HG03060 (cell line): Measurements from ENCODE around the gene FCF1.

Experiments
- ATAC-seq: cut with Tn5 transposase; IDR thresholded peaks from one replicate; pipeline ENCODE4 v1.9.1; 2021; ENCODE audit warnings: low read depth, moderate number of reproducible peaks; ENCODE audit not compliant: unreplicated experiment

Gene FCF1

GRCh38 chr14:74712499-74713394, at the start of gene FCF1, which contains the start of gene AREL1:
FCF1 (plus strand) TSS chr14:74713144; CDS start chr14:74713198, 54 bp downstream.
AREL1 (minus strand) TSS chr14:74713080; CDS start chr14:74685615, 27,465 bp downstream.
- ATAC-seq = peak; percentile 82

- ATAC-seq = no peak
These were observed 49.1 kb upstream of the FCF1 start for GRCh38 chr14:74663884-74664283.

DNA sequence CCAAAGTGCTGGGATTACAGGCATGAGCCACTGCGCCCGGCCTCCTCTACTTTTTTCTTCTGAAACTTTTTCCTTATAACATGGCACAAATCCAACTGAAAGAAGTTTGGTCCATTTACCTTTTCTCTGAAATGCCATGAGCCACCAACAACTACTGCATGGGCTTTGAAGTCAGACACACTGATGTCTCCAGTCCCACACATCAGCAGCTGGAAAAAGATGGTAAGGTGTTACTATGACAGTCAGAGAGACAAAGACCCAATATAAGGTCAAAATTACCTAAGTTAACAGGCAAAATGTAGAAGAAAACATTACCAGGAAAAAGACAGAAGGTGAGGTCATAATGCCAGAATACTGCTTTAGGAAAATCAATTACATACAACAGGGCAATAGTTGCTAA, 48.2 kb upstream of the FCF1 start:
- no peak for ATAC-seq

DNA sequence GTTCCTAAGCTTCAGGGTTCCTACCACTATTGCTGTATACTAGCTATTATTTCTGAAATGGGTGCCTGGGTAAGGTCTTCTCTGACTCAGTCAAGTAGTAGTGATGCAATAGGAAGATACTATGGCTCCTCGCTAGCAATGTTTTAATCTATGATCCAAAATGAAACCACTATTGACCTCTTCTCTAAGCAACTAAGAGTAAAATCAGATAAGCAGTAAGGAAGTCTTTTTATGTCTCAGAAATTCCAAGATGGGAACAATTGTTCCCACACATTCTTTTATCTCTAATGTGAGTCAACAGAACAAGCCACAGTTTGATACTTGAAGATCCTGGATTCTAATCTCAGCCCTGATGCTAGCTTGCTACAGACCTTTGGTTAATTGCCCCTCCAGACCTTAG, 45.2 kb upstream of the FCF1 start:
- ATAC-seq = no peak

DNA sequence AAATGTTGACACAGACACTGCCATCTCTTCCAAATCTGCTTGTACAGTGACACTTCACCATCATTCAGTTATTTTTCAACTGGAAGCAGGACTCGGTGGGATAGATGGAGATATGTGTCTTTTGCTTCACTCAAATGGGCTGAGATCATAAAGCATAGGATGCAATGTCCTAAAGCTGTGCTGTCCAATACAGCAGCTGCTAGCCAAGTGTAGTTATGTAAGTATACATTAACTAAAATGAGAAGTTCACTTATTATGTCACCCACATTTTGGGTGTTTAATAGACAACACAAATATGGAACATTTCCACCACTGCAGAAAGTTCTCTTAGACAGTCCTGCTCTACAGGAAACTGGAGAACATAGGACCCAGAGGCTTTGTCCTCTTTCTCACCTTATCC, 43.7 kb upstream of the FCF1 start:
- no peak for ATAC-seq

DNA sequence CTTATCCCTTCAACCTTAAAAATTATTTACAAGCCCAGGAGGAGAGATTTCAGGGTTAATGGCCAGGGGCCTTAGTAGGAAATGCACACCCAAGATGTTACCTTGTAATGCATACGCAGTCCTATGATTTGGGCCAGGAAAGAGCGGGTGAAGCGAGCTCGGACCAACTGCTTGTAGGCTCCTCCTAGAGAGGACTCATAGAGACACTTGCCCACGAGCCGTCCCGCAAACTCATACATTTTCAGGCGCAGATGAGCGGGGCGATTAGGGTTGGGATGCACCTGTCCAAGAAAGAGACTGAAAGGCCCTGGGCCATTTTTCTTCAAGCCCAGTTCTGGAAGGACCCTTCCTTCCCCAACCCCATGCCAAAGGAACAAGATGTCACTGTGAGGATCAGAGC, 43.1 kb upstream of the FCF1 start:
- ATAC-seq = no peak

- no peak for ATAC-seq
These were observed 42.1 kb upstream of the FCF1 start for GRCh38 chr14:74670726-74671411.

DNA sequence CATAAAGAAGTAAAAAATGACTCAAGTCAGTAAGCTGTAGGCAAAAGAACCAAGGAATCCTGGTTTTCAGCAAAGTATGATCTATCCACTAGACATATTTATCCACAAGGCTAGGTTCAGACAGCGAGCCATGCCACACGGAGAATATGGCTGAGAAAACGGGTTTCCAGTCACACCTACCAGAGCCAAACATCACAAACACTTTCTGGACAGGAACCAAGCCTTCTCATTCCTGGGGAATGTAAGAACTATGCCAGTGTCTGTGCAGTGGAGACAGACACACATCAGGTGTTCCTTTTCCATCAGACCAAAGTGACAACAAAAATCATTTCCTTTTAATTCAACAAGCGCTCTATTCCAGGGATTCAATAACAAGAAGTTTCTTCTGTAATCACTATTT, 41.2 kb upstream of the FCF1 start:
- no peak for ATAC-seq

GRCh38 chr14:74673768-74674167, 39.2 kb upstream of the FCF1 start:
- no peak for ATAC-seq

GRCh38 chr14:74675219-74675618, 37.7 kb upstream of the FCF1 start:
- ATAC-seq = no peak

DNA sequence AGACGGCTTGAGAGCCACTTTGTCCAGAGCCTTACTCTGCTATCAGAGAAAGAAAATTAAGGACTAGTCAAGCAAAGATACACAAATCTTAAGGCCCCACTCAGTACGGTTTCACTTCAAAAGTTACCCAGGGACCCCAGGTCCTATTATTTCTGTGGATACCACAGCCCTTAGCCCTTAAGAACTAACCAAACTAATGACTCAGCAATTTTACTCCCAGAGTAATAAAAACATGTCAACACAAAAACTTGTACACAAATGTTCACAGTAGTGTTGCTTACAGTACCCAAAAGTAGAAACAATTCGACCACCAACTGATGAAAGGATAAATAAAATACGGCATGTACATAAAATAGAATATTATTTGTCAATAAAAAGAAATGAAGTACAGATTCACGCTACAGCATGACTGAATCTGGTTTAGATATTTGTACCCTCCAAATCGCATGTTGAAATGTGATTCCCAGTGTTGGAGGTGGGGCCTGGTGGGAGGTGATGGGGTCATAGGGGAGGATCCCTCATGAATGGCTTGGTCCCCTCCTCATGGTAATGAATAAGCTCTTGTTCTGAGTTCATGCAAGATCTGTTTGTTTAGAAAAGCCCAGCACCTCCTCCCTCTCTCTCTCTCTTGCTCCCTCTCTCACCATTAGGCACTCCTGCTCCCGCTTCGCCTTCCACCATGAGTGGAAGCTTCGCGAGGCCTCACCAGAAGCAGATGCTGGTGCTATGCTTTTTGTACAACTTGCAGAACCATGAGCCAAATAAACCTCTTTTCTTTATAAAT, 30.6 kb upstream of the FCF1 start:
- ATAC-seq = no peak

DNA sequence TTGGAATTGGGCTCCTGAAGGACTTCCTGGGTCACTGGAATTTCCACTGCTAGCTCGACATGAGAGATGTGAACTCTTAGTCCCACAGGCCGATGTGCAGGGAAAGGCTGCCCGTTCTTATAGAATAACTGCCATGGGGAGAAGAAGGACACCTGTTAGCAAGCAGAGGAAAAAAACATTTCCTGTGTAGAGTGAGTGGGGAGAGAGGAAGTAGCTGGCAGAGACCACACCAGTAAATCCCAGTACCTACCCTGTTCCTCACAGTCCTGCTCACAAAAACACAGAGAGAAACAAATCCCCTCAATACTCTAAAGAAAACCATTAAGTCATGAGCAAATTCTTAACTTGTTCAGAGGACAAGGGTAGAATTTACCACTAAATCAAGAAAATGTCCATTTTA, 29.5 kb upstream of the FCF1 start:
- no peak for ATAC-seq

GRCh38 chr14:74684434-74684833, 28.5 kb upstream of the FCF1 start:
- no peak for ATAC-seq

GRCh38 chr14:74685056-74685455, 27.9 kb upstream of the FCF1 start:
- no peak for ATAC-seq

DNA sequence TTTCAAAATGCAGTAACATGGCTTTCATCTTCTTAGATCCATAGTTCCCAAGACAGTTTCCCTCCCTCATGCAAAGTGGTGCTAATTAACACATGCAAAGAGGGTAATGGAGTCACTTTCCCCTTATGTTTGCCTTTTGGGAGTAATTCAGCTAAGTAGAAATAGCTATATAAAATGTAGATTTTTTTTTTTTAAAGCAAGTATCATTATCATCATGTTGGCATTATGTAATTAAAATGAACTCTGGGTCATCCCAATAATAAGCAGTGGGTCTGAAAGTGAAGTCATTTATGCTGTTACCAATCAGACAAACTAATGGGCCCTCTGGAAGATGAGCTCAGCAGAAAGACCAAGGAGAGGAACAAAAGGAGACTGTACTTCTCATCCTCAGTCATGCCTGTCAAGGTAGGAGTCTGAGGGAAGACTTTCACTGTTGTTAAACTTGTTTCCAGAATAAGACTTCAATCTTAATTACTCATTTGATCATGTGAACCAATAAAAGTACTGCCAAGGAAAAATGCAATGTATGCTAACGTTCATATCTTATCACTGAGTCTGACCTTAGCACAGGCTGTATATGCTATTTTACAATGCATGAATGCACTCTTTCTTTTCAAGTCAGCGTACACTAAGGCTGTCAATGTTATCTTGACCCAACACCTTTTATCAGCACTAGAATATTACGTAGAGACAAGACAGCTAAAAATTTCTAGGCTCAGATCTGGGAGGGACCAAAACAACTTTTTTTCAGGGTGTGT, 26.8 kb upstream of the FCF1 start:
- ATAC-seq = no peak

- ATAC-seq = no peak
These were observed 21.5 kb upstream of the FCF1 start for GRCh38 chr14:74691456-74691855.

DNA sequence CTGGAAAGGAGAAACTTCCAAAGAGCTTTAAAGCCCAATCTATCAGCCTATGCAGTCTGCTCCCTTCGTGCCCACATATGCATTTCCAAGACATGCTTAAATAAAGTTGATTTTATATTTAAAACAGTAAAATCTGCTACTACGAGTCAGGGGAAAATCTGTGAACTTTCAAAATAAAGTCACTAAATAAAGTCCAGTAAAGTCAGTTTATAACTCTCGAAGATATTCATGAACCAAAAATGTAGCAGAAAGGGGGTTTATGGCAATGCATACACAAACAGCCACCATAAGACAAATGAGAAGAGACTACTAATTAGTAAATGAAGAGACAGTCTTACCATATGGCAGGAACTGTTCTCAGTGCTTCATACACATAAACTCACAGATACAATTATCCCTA, 19.8 kb upstream of the FCF1 start:
- no peak for ATAC-seq

GRCh38 chr14:74695406-74695805, 17.5 kb upstream of the FCF1 start:
- ATAC-seq = no peak

DNA sequence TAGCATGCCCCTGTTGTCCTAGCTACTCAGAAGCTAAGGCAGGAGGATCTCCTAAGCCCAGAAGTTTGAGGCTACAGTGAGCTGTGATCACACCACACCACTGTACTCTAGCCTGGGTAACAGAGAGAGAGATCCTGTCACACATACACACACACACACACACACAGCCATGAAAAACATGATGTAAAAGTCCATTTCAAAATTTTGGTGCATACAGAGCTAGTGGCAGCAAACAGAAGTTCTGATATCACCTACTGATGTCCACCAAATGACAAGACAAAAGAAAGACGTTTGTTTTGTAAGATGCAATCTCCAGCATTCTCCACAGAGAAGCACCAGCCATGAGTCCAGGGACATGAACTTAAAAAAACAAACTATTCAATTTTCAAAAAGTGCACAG, 15.9 kb upstream of the FCF1 start:
- no peak for ATAC-seq

DNA sequence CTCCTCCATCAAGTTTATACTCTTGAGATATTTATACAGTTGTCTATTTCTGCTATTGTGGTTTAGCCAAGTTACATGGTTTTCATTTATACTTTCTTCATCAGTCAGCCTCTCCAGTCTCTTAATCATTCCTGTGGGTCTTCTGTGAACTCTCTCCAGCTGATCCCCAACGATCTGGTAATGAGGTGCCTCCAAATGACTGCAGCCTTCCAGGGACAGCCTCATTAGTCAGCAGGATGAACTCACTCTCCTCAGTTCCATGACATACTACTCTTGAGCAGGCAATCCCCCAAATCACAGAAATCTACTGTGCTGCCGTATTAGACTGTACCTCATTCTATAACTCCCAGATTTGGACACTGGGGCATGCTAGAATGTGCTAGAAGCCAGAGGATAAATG, 15.4 kb upstream of the FCF1 start:
- ATAC-seq = no peak
